K562 (cell line): ENCODE data around the gene IRF3. TPM values are rescaled to one million over a fixed set of nuclear protein-coding genes. Genes with fewer than 3 reads are reported as not detected.

Source experiments
- CEBPG ChIP-seq, 3 experiments: fragments of 200-800 bp in 1 of 3; sonication (Bioruptor generic) in 1 of 3; sonication (generic) in 1 of 3; formaldehyde crosslinking in 1 of 3; IDR thresholded peaks in 2 of 3; conservative IDR thresholded peaks in 1 of 3; 2 replicates each; pipeline versions ENCODE4 v1.6.1 to v1.8.0; 2016 to 2022; ENCODE audit warnings: missing compliant biosample characterization in 2 of 3, missing genetic modification characterization in 2 of 3, mild to moderate bottlenecking in 1 of 3, missing genetic modification reagents in 1 of 3
- CREB1 ChIP-seq, 2 experiments: sonication (generic) in 1 of 2; formaldehyde crosslinking in 1 of 2; IDR thresholded peaks; 2 replicates each; pipeline versions ENCODE4 v1.6.1 to v1.8.0; 2012 to 2022; ENCODE audit warnings: inconsistent platforms in 1 of 2, mild to moderate bottlenecking in 1 of 2, missing genetic modification reagents in 1 of 2, moderate library complexity in 1 of 2
- CXXC5 ChIP-seq: fragments of 250-450 bp; sonication (Bioruptor Pico); IDR thresholded peaks from 2 replicates; pipeline ENCODE4 v1.8.0; 2022; ENCODE audit warnings: inconsistent platforms, mild to moderate bottlenecking, moderate library complexity
- HMGN3 ChIP-seq: IDR thresholded peaks from 2 replicates; pipeline ENCODE4 v1.6.1; 2011; ENCODE audit warnings: borderline replicate concordance, low read depth, mild to moderate bottlenecking, mixed read lengths, low read length; ENCODE audit not compliant: insufficient read length; ENCODE audit errors: extremely low read depth
- HNRNPH1 ChIP-seq: fragments of 200-400 bp; formaldehyde crosslinking; optimal IDR thresholded peaks from 2 replicates; pipeline ENCODE3; 2017; ENCODE audit warnings: low read depth, mild to moderate bottlenecking, low read length, moderate library complexity
- MEIS2 ChIP-seq: fragments of 450-650 bp; IDR thresholded peaks from 2 replicates; pipeline ENCODE4 v1.6.1; 2014; ENCODE audit warnings: mild to moderate bottlenecking; ENCODE audit not compliant: partially characterized antibody
- MLLT1 ChIP-seq, 2 experiments: fragments of 450-650 bp; IDR thresholded peaks; 2 replicates each; pipeline ENCODE4 v1.6.1; 2016
- POLR2G ChIP-seq: fragments of 200-400 bp; formaldehyde crosslinking; IDR thresholded peaks from 2 replicates; pipeline ENCODE4 v1.6.1; 2017; ENCODE audit warnings: low read depth, mild to moderate bottlenecking, antibody characterized with exemption, low read length, moderate library complexity
- PRPF4 ChIP-seq: fragments of 200-400 bp; formaldehyde crosslinking; IDR thresholded peaks from one replicate; pipeline ENCODE4 v1.6.1; 2017; ENCODE audit warnings: low read length, low read depth, mild to moderate bottlenecking; ENCODE audit not compliant: insufficient read depth, poor library complexity, severe bottlenecking
- RFX5 ChIP-seq: IDR thresholded peaks from 2 replicates; pipeline ENCODE4 v1.6.1; 2011; ENCODE audit warnings: low read depth, mild to moderate bottlenecking, improper control_type of control experiment, low read length
- RNF2 ChIP-seq: sonication (generic); IDR thresholded peaks from 2 replicates; pipeline ENCODE4 v1.6.1; 2016
- SRSF7 ChIP-seq: fragments of 200-400 bp; formaldehyde crosslinking; optimal IDR thresholded peaks from 2 replicates; pipeline ENCODE3; 2017; ENCODE audit warnings: mild to moderate bottlenecking, low read depth, low read length
- STAT5A ChIP-seq: IDR thresholded peaks from 2 replicates; pipeline ENCODE4 v1.6.1; 2012; ENCODE audit warnings: low read length, inconsistent platforms, borderline replicate concordance
- TBP ChIP-seq: optimal IDR thresholded peaks from 2 replicates; pipeline ENCODE3; 2011; ENCODE audit warnings: low read depth, low read length, improper control_type of control experiment
- TCFL5 ChIP-seq: fragments of 250-450 bp; sonication (Bioruptor Pico); conservative IDR thresholded peaks from 2 replicates; pipeline ENCODE4 v1.6.1; 2021; ENCODE audit warnings: mild to moderate bottlenecking, moderate library complexity, matching md5 sums
- XRCC5 ChIP-seq: fragments of 200-400 bp; formaldehyde crosslinking; IDR thresholded peaks from 2 replicates; pipeline ENCODE4 v1.6.1; 2017; ENCODE audit warnings: low read depth, mild to moderate bottlenecking, low read length
- ZFP36 ChIP-seq: fragments of 150-350 bp; IDR thresholded peaks from 2 replicates; pipeline ENCODE4 v1.6.1; 2018; ENCODE audit warnings: low read length, low read depth; ENCODE audit not compliant: partially characterized antibody
- ZNF121 ChIP-seq: sonication (generic); formaldehyde crosslinking; conservative IDR thresholded peaks from 2 replicates; pipeline ENCODE4 v1.8.0; 2022; ENCODE audit warnings: missing genetic modification reagents
- ZNF274 ChIP-seq: IDR thresholded peaks from 2 replicates; pipeline ENCODE4 v1.6.1; 2011; ENCODE audit warnings: low read depth, mild to moderate bottlenecking, low read length, moderate library complexity, borderline replicate concordance
- polyA plus RNA-seq, 8 experiments: library from polyadenylated mRNA; depleted of rRNA in 4 of 8; stranded (reverse) in 5 of 8; unstranded in 3 of 8; fragments of >200 nt; fragmentation: Nextera tagmentation in 2 of 8; fragmentation: Illumina TruSeq in 1 of 8; extraction: Ambion mirVana in 2 of 8; extraction: Trizol in 1 of 8; gene quantifications; 2 replicates each; pipeline versions ENCODE4 v1.2.1 to v1.2.3, GENCODE V29; 2011 to 2014; ENCODE audit warnings: inconsistent platforms in 1 of 8, missing spikeins in 1 of 8
- total RNA-seq, 7 experiments: library from RNA; depleted of rRNA in 6 of 7; stranded (reverse); fragments of >200 nt in 6 of 7; fragmentation: Illumina TruSeq in 2 of 7; extraction: Trizol in 2 of 7; gene quantifications; 2 replicates each; pipeline versions ENCODE4 v1.2.1 to v1.2.3, GENCODE V29; 2011 to 2021; ENCODE audit warnings: low replicate concordance in 1 of 7
- TF ChIP-seq, protein P1 (sequence below): sonication (generic); formaldehyde crosslinking; IDR thresholded peaks from 2 replicates; pipeline ENCODE4 v1.8.0; 2022; ENCODE audit warnings: missing genetic modification reagents, mild to moderate bottlenecking, moderate library complexity, borderline replicate concordance
- TF ChIP-seq, protein P2 (sequence below), 2 experiments: fragments of 450-650 bp in 1 of 2; sonication (generic) in 1 of 2; formaldehyde crosslinking in 1 of 2; IDR thresholded peaks in 1 of 2; conservative IDR thresholded peaks in 1 of 2; 2 replicates each; pipeline versions ENCODE4 v1.6.1 to v1.8.1; 2016 to 2023; ENCODE audit warnings: mild to moderate bottlenecking in 2 of 2, moderate library complexity in 2 of 2, inconsistent platforms in 1 of 2, missing genetic modification reagents in 1 of 2
- TF ChIP-seq, protein P3 (sequence below): fragments of 450-650 bp; IDR thresholded peaks from 2 replicates; pipeline ENCODE4 v1.6.1; 2016

The IRF3 gene
- total and polyA plus RNA-seq, 9 of the 15 experiments (the other 6 are each of a cell fraction or from before 2014, with no cell fraction given) = 7.5 to 145 (median 65.4) TPM

GRCh38 chr19:49676784-49677230 lies 11.2 kb upstream of the IRF3 start (continued):
- TF ChIP-seq, protein P1, sequence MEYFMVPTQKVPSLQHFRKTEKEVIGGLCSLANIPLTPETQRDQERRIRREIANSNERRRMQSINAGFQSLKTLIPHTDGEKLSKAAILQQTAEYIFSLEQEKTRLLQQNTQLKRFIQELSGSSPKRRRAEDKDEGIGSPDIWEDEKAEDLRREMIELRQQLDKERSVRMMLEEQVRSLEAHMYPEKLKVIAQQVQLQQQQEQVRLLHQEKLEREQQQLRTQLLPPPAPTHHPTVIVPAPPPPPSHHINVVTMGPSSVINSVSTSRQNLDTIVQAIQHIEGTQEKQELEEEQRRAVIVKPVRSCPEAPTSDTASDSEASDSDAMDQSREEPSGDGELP = peak; percentile 74; the same call in 1 of the 2 replicates
- TF ChIP-seq ZNF274 = no peak
- TF ChIP-seq, protein P2, sequence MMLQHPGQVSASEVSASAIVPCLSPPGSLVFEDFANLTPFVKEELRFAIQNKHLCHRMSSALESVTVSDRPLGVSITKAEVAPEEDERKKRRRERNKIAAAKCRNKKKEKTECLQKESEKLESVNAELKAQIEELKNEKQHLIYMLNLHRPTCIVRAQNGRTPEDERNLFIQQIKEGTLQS (IDR thresholded peaks at IDR 0.05) = no peak
- TF ChIP-seq, protein P2 (CRISPR knock-in tag; conservative IDR thresholded peaks at IDR 0.05) = peak; percentile 13; the same call in 1 of the 2 replicates
- TF ChIP-seq STAT5A = no peak
- TF ChIP-seq XRCC5 = 0 out of 2 replicates have a peak, but pooled peaks have one; percentile 38
- peak; percentile 91 for TF ChIP-seq CXXC5
- TF ChIP-seq TBP = peak; percentile 94
- 0 out of 2 replicates have a peak, but pooled peaks have one; percentile 54 for TF ChIP-seq RNF2
- TF ChIP-seq, protein P3, sequence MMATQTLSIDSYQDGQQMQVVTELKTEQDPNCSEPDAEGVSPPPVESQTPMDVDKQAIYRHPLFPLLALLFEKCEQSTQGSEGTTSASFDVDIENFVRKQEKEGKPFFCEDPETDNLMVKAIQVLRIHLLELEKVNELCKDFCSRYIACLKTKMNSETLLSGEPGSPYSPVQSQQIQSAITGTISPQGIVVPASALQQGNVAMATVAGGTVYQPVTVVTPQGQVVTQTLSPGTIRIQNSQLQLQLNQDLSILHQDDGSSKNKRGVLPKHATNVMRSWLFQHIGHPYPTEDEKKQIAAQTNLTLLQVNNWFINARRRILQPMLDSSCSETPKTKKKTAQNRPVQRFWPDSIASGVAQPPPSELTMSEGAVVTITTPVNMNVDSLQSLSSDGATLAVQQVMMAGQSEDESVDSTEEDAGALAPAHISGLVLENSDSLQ = peak; percentile 100
- TF ChIP-seq HNRNPH1 = no peak
- no peak for TF ChIP-seq SRSF7
- TF ChIP-seq MLLT1 (IDR thresholded peaks at IDR 0.05) = peak in 1 of 2 experiments; percentile 86; a peak in 2 of 4 replicates
- TF ChIP-seq ZFP36 = no peak
- no peak for TF ChIP-seq ZNF121 (CRISPR knock-in tag)
- peak; percentile 36; the same call in 1 of the 2 replicates for TF ChIP-seq RFX5
- peak; percentile 84 for TF ChIP-seq CREB1 (IDR thresholded peaks at IDR 0.05)
- peak; percentile 94 for TF ChIP-seq CREB1 (CRISPR knock-in tag; IDR thresholded peaks at IDR 0.05)
- peak; percentile 77 for TF ChIP-seq MEIS2
- TF ChIP-seq HMGN3 = no peak
- no peak for TF ChIP-seq TCFL5 (CRISPR knock-in tag)
- TF ChIP-seq PRPF4 = no peak
- no peak for TF ChIP-seq POLR2G
- TF ChIP-seq CEBPG (CRISPR knock-in tag; IDR thresholded peaks at IDR 0.05) = peak; percentile 34
- TF ChIP-seq CEBPG (tag; conservative IDR thresholded peaks at IDR 0.05 in 1 of 2, IDR thresholded peaks at IDR 0.05 in 1 of 2) = peak; percentile 62 to 81; a peak in 2 of 4 replicates
